Upper lobe of right lung (tissue), 1 donor: ENCODE results near the gene IL1B. TPM values are rescaled to one million over a fixed set of nuclear protein-coding genes. Genes with fewer than 3 reads are reported as not detected.
"Not testable (repeated sequence)": the region's sequence is repeated elsewhere in the genome, so short reads cannot be mapped to it uniquely, and the experiment has no call there.

Source experiments
- ATAC-seq: fragments of 200-7000 bp; cut with Tn5 transposase; one replicate; pipeline ENCODE4 v1.9.1; 2020; ENCODE audit warnings: mild to moderate bottlenecking, moderate library complexity
- DNase-seq: peaks from one replicate; pipeline ENCODE4 v3.0.0-alpha.2; 2020
- H3K27ac ChIP-seq: fragments of 200-600 bp; one replicate; pipeline ENCODE4 v1.8.0; 2022
- H3K27me3 ChIP-seq: fragments of 200-600 bp; one replicate; pipeline ENCODE4 v1.8.0; 2022; ENCODE audit warnings: mild to moderate bottlenecking
- H3K36me3 ChIP-seq: fragments of 200-600 bp; one replicate; pipeline ENCODE4 v1.8.0; 2022
- H3K4me1 ChIP-seq: fragments of 200-600 bp; one replicate; pipeline ENCODE4 v1.8.0; 2022
- H3K4me3 ChIP-seq: fragments of 200-600 bp; one replicate; pipeline ENCODE4 v1.8.0; 2022; ENCODE audit warnings: mild to moderate bottlenecking
- H3K9me3 ChIP-seq: fragments of 200-600 bp; one replicate; pipeline ENCODE4 v1.8.0; 2022
- CTCF ChIP-seq: fragments of 200-600 bp; IDR thresholded peaks from one replicate; pipeline ENCODE4 v1.8.0; 2022; ENCODE audit warnings: antibody characterized with exemption
- intact Hi-C: fragments of 100-400 bp; cut with DNase I; formaldehyde crosslinking; loops from one replicate; pipeline ENCODE4 v1.11.0; 2022
- total RNA-seq: library from RNA; stranded (reverse); fragmentation: NEBNext Ultra II Directional; extraction: Animal tissue kit (Norgen Biotek cat#: 25700); gene quantifications from one replicate; pipeline ENCODE4 v1.2.1, GENCODE V29; 2021
- donor health status: DM: no; HTN: yes; CAD: no; lungs with severe emphysema.

The IL1B gene
- total RNA-seq, 1 donor from 2014 or later: 11.5 TPM

GRCh38 chr2:112833976-112834375, 2.6 kb downstream of the IL1B start:
- no peak overlapping the region for H3K4me3 ChIP-seq

GRCh38 chr2:112833639-112833931, 3.0 kb downstream of the IL1B start:
- intact Hi-C loops, H3K27ac ChIP-seq, DNase-seq, H3K27me3 ChIP-seq, H3K9me3 ChIP-seq, H3K4me1 ChIP-seq, ATAC-seq, H3K36me3 ChIP-seq, H3K4me3 ChIP-seq: not testable (repeated sequence)

More at GRCh38 chr2:112833976-112834375, 2.6 kb downstream of the IL1B start:
- H3K27me3 ChIP-seq: no peaks in the 10 kb centered on the region
- no peaks in the 10 kb centered on the region for H3K36me3 ChIP-seq
- DNase-seq: no peak
- H3K4me1 ChIP-seq: no peaks in the 10 kb centered on the region
- TF ChIP-seq CTCF: no peak
- ATAC-seq: no peak
- intact Hi-C loops: no loop called here
- no peak overlapping the region for H3K27ac ChIP-seq
- H3K9me3 ChIP-seq: no peaks in the 10 kb centered on the region

- Histone ChIP-seq H3K4me3 (no peak overlapping the region), H3K27me3 (no peaks in the 10 kb centered on the region), H3K36me3 (no peaks in the 10 kb centered on the region), H3K27ac (no peak overlapping the region), H3K4me1 (no peaks in the 10 kb centered on the region), H3K9me3 (no peaks in the 10 kb centered on the region)
- DNase-seq (no peak), ATAC-seq (no peak)
- TF ChIP-seq CTCF: no peak
- intact Hi-C loops: no loop called here
Observed at GRCh38 chr2:112832841-112833638, 3.5 kb downstream of the IL1B start.

- DNase-seq (no peak), ATAC-seq (no peak)
- Histone ChIP-seq H3K36me3 (no peaks in the 10 kb centered on the region), H3K4me1 (no peaks in the 10 kb centered on the region), H3K27ac (no peak overlapping the region), H3K27me3 (no peaks in the 10 kb centered on the region), H3K4me3 (no peak overlapping the region), H3K9me3 (no peaks in the 10 kb centered on the region)
- intact Hi-C loops: no loop called here
- no peak for TF ChIP-seq CTCF
Observed at GRCh38 chr2:112831946-112832840, 4.4 kb downstream of the IL1B start.

GRCh38 chr2:112831513-112831845, 5.1 kb downstream of the IL1B start:
- no peaks in the 10 kb centered on the region for H3K4me1 ChIP-seq
- H3K9me3 ChIP-seq: no peaks in the 10 kb centered on the region
- no peaks in the 10 kb centered on the region for H3K27me3 ChIP-seq
- TF ChIP-seq CTCF: no peak
- ATAC-seq (no peak), DNase-seq (no peak)
- H3K36me3 ChIP-seq: no peaks in the 10 kb centered on the region
- no peak overlapping the region for H3K4me3 ChIP-seq
- intact Hi-C loops: no loop called here
- H3K27ac ChIP-seq: no peak overlapping the region
